ENCODE results near the gene SLC38A6.

The SLC38A6 gene

DNA sequence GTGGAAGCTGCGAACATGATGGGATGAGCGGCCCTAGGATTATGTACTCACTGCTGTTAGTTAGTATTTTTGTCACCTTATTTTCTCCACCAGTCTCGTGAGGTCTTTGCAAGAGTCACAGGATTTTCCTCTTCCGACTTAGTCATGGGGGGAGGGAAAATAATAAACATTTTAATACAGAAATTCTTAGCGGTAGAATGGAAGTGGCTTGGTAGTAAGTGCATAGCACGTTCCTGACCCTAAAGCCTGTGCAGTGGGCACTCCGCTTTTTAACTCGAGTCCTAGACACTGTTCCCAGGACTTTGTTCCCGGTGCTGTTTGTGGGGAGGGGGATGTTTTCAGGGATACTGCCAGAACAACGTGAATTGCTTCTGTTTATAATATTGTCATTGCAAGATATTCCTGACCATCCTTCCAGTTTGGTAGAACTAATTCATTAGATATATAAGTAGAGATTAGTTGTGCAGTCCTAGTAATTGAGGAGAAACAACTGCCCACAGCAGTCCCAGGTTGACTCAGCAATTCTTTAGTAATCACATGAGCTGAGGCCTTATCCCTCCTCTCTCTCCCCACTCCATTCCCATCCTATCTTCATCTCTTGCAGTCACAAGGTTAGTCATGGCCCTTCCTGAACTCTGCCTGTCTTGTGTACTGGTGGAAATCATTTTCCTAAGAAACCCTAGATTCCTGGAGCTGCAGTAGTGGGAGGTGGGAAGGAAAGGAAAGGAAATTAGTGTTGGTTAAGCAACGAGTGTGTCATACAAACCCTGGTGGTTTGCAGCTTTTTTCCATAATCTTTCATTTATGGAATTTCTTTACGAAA is 799 bp downstream of the SLC38A6 start:
- peak; percentile 81 for DNase-seq

DNA sequence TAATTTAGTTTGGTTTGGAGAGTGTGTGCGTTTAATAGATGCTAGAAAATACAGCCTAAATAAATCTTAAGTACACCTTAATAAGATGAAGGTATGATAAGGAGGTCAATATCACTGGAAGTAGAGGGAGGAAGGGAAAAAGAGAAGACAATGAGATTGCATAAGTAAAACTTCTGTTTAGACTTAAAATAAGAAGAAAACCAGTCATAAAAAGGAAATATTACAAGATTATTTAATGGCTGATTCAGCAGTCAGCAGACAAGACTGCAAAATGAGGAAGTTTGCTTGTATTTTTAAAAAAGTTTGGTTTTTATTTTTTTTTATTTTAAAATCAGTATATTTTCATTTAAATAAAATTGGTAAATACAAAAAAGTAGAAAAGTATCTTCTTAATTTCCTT is 3.2 kb downstream of the SLC38A6 start:
- no peak for DNase-seq

DNA sequence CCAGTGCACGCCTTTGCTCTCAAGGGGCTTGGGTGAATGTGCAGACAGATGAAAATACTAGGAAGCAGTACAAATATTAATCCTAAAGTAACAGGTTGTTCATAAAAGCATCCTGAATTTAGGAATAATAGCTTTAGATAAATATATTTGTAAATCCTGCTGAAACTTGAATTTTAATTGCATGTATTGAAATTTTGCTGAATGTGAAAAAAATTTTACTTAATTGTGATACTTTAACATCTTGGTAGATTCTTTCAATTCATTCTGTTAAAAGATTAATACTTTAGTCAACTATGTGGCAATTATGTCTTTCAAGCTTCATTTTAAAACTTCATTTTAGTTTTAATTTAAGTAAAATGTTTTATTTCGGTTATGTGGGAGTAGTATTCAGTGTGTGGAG is 5.5 kb downstream of the SLC38A6 start:
- no peak for DNase-seq

DNA sequence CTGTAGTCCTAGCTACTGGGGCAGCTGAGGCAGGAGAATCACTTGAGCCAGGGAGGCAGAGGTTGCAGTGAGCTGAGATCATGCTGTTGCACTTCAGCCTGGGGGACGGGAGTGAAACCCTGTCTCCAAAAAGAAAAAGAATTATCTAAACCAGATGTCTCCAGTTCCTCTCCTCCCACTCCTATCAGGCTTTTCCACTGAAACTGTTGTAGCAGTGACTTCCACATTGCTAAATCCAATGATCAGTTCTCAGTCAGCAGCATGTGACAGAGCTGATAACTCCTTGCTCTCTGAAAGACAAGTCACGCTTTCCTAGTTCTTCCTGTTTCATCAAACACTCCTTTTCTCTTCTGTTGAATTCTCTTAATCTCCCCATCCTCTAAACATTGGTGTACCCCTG is 8.6 kb downstream of the SLC38A6 start:
- peak; percentile 11 for DNase-seq

DNA sequence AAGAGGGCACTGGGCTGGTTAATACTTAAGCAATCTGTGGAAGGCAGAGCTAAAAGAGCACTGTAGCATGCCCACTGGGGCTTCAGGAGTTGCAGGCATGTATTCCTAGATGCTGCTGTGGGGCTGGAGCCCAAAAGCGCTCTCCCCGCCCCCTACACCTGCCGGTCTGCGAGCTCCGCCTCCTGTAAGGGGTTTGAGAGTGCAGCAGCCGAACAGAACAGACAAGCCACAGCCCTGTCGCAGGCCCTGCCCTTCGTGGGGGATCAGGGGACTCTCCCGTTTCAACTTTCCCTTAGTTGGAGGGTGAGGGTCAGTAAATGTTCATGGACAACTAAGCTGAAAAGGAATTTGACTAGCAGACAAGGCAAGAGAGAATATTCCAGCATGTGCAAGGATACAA is 17.6 kb downstream of the SLC38A6 start:
- DNase-seq: no peak

DNA sequence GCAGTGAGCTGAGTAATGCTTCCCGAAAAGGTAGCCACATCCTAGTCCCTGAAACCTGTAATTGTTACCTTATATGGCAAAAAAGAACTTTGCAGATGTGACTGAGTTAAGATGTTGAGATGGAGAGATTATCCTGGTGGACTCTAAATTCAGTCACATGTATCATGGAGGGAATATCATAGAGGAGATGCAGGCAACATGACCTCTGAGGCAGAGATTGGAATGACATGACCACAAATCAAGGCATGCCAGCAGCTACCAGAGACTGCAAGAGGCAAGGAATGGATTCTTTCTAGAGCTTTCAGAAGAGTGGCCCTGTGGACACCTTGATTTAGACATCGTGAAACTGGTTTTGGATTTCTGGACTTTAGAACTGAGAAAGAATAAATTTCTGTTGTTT is 18.5 kb downstream of the SLC38A6 start:
- DNase-seq: peak; percentile 3

DNA sequence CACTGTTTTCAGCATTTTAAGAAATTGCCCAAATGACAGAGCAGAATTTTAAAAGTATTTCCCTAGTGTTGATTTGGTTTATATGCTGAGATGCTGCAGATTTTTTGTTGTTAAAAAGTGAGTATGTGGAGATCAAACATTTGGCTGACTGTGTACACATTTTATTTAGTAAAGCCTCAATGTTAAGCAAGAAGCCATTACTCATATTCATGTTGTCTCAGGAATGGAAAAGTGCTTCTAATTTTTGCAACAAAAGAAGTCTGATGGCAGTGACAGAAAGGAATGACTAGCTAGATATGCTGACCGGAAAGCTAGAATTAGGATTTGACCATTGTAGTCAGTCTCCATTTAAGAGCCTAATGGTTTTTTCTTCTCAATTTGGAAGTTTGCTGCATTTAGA is 22.5 kb downstream of the SLC38A6 start:
- DNase-seq: peak; percentile 39

DNA sequence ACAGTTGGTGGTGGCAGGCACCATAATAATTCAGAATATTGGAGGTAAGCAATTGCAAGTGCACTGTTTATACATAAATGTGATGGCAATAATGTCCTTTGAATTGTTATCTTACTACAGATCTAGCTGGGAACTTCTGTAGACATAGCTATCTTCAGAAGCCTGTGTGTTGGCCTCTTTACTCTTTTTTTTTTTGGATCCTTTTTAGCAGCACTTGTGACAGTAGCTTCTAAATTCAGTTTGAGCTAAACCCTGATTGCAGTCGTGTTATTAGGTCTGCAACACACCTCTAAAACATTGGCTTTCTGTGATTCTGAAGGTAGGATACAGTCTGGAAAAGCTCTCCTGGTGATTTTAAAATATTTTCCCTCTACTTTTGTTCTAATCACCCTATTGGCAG is 38.5 kb downstream of the SLC38A6 start:
- no peak for DNase-seq

DNA sequence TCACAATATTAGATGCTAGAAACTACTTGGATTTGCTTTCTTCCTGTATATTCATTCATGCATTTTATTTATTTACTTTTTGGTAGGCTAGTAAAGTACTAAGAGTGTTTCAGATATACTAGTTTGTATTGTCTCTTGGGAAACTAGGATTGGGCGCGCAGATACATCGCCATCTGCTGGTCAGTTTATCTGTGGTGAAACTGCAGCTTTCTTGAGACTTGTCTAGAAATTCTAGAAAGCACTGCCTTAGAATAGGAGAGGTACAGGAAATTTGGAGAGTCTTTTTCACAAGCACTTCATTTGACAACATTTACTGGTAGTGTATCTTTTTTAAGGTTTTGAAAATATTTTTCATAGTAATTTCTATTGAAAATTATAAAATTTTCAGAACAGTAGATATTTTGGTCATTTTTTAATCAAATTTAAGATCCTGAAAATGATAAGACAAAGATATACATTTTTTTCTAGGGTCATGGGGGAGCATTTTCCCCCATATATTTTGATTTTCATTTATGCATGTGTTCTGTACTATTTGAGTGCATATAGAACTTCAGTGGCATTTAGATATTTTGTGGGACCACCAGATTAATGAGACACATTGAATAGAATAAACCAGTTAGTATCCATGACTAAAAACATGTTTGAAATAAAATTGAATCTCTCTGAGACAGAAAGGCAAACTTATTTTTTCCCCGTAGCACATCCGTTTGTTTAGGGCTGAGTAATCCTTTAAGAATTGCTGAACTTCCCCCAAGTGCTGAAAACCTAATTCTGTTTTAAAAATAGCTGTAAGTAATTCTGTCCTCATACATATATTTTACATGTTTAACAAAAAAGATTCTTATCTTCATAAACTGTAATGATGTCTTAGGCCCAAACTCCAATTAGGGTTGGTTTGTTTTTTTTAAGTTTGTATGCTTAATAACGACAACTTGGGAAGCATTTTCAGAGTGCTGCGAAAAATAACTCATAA is 44.5 kb downstream of the SLC38A6 start:
- DNase-seq: peak; percentile 78

DNA sequence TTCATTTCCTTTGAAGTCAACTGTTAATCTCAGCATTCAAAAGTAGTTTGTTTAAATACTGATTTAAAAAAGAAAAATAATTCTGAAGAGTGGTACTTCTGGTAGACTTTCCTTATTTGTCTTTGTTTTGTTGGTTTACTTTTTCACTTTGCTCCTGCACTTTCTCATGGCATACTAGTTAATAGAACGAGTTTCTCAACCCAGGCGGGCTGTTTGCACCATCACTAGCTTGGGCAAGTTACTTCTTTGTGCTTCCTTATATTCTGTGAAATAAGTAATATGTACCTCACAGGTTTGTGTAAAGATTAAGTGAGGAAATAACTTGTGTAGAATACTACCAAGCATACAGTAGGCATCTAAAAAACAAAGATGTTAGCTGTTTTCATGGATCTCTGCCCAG is 45.5 kb downstream of the SLC38A6 start:
- no peak for DNase-seq

DNA sequence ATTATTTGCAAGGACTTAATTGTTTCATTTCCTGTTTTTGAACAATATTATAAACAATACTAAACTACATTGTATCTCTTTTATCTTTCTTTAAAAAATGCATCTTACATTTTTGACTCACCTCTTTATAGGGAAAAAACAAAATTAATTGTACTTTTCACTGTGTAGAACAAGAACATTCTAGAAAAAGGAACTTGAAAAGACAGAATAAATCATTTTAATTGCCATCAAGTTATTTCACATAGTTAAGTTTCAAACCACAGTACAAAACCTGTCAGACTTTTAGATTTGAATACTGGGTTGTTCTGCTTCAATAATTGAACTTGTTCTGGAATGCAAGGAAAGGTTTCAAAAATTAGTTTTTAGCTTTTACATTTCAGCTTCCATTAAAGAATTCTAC is 50.0 kb downstream of the SLC38A6 start:
- DNase-seq: no peak

DNA sequence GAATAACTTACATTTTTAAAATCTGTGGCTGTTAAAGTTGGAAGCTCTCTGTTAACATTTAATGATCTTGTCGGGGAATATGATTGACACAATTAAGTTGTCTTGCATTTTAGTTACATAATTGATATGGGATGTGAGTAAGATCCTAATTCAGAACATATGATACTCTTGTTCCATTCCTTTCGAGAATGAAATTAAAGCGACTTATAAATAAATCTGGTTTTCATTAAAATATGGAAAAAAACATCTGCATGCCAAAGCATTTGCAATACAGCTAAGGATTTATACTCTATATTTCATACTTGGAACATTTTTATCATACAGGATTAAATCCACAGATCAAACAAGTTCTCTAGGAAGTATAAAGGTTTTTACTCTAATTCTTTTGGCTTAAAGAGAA is 52.0 kb downstream of the SLC38A6 start:
- peak; percentile 76 for DNase-seq

DNA sequence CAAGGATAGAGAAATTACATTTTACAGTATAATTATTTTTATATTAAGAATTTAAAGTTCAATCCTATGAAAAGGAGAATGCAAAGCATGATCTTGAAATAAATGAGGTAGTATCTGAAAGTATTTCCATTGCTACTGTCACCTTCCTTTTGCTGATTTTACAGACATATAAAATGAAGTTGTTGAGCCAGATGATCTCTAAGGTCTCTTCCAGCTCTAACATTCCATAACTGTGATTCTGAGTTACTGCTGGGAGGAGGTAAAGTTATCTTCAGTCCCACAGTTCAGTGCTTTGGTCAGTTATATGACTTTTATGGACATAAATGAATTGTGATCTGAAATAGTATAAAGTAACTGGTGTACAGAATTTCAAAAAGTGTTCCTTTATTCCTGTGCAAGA is 52.8 kb downstream of the SLC38A6 start:
- peak; percentile 57 for DNase-seq

DNA sequence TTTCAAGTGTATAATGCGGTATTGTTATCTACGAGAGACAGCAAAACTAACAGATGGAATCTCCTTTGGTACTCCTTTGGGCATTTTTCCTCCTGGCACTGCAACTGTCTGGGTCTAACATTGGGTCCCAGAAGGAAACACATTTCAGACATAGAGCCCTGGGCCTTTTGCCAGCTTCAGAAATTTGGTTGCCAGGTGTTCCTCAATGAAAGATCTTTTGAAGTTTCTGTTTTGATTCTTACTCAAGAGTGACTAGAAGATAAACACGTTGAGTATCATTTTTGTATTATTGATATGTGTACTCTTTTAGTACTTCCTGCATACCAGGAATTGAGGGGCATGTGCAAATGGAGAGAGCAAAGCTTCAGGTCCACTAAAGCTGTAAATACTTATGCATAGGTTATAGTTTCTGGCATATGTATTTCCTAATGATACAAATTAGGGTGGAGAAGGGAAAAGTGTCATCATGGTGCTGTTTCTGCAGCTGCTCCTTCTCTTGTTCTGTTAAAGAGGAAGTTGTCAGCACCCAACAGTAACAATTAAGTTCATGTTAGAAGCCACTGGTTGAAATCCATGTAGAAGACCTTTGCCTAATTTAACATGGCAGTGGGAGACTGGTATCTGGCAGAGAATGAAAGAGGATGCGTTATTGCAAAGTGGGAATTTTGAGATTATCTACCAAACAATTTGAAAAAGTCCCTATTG is 53.5 kb downstream of the SLC38A6 start:
- DNase-seq: no peak

DNA sequence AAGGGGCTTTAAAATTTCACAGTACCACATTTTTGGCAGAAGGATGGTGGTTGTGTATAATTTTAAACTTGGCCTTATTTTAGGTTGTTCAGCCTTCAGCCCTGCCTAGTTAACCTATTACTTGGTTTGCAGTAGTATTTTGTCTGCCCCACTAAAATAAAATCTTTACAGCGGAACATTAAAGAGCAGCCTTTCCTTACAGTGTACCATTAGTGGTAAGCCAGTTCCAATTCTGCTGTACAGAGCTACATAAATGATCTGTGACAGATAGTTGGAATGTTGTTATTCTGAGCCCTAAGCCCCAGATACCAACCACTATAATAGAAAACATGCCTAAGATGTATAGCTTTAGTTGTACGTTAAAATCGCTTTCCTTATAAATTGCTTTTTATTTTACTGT is 56.2 kb downstream of the SLC38A6 start:
- peak; percentile 33 for DNase-seq

DNA sequence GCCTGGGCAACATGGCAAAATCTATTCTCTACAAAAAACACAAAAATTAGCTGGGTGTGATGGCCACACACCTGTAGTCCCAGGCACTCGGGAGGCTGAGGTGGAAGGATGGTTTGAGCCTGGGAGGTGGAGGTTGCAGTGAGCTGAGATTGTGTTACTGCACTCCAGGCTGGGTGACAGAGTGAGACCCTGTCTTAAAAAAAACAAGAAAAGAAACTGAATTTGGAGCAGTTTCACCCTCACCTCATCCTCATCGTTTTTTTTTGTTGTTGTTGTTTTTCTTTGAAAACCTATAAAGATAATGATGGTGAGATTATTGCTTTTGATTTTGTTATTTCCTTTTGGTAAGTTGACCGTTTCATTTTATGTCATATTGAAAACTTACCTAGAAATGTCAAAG is 60.7 kb downstream of the SLC38A6 start:
- no peak for DNase-seq

DNA sequence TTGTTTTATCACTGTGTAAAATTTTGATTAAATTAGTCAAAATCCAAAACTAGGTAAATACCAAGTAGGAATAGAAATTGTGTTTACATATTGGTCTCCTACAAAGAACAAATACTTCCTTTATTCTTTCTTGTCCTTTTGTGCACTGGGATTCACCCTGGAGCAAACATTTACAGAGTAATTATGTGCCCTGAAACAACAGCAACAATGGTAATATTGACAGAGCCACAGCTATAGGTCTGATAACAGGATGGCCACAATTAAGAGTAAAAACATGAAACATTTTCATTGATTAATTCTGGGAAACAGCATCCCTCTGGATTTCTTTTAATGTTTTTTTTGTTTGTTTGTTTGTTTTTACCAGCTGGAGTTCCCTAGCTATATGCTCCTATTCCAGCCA is 61.2 kb downstream of the SLC38A6 start:
- no peak for DNase-seq

DNA sequence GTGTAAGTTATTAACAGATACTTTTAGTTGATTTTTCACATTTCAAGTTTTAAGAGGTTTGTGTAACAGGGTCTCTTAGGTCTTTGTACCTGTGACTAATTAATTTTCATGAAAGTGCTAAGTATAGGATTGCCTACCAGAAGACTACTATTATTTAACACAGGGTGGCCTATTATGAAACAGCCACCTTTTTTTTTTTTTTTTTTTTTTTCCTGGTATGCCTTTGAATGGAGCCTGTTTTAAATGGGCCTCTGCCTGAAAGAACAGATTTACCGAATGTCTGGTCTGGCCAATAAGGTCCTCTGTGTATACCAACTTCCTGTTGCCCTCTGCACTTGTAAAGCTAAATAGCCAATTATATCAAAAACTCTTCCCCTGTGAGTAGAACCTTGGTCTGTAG is 62.5 kb downstream of the SLC38A6 start:
- DNase-seq: no peak

DNA sequence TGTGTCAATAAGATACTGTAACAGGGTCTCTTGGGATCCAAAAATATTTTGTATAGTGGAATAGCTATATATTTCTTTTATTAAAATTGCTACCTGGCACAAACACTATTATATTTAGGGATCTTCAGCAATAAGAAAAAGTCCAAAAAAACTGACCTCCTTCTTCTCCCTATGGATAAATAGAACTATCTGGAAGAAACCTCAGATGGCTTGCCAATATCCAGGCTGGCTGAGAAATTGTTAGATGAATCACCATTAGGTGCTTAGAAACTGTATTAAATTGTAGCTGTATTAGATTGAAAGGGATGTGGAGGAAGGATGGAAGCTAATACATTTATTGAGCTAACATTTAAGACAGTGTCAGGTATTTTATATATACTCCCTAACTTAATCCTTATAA is 66.0 kb downstream of the SLC38A6 start:
- peak; percentile 41 for DNase-seq

DNA sequence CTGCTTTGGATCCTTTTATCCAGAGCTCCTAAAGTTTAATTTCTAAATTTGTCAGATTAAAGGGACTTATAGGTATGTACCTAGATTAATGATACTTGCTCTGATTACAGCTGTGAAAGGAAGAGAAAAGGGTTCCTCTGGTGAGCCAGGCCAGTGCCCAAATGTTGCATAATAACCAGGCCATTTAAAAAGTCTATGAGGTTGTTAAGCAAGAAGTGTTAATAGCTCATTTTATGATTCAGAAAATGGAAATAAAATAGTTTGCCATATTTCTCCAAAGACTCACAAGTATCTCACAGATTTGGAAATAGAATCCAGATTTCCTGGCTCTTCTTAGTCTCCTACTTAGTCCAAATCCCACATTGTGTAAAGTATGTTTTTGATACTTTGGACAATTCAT is 67.6 kb downstream of the SLC38A6 start:
- peak; percentile 9 for DNase-seq

DNA sequence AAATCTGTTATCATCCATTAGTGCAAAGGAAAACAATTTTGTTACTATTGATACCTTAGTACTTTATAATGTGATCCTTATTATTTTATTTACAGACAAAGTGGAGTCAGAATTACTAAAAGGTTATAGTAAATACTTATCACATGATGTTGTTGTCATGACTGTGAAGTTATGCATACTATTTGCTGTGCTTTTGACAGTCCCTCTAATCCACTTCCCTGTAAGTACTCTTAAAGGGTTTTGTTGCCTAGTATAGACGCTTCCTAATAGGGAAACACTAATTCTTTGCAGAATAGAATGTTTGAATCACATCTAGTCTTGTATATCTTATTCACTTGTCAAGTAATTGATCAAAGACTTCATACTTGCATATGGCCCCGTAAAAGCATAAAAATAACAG is 69.4 kb downstream of the SLC38A6 start:
- DNase-seq: no peak

DNA sequence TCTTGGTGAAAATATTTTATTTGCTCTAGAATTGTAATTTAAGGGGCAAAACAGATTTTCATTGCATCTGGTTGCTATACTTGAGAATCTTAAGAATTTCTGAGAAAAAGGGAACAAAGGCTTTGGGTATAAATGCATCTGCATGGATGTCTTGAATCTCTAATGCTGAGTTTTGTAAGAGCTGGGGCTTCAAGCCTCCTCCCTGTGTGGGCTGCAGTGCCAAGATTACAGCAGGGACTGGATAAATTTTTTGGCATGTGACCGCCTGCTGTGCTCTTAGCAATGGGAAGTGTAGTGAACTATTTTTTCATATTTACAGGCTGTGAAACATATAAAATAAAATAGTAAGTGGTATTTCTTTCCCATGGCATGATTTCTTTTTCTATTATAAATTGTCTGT is 70.0 kb downstream of the SLC38A6 start:
- DNase-seq: peak; percentile 31

DNA sequence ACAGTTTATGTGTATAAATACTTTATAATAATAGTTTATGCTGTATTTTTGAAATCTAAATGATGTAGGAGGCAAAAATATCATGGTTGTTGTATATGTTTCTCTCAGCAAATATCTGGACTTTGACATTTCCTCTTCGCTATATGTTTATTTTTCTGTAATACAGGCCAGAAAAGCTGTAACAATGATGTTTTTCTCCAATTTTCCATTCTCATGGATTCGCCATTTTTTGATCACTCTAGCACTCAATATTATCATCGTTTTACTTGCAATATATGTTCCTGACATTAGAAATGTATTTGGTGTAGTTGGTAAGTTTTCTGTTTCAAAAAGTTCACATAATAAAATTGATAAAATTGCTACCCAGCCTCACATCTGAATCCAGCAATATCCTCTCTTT is 70.6 kb downstream of the SLC38A6 start:
- no peak for DNase-seq

All from fibroblast of upper back skin (primary cell).